K562 (cell line): Measurements from ENCODE around the gene SEC61A2. TPM values are rescaled to one million over a fixed set of nuclear protein-coding genes. Genes with fewer than 3 reads are reported as not detected.

ENCODE experiments used
- ATAC-seq: fragments of 200-7000 bp; cut with Tn5 transposase; 3 replicates; pipeline ENCODE4 v1.9.1; 2020; ENCODE audit warnings: moderate library complexity
- BruUV-seq: library from RNA; stranded (reverse); fragments of 400-500 nt; replicated peaks from 2 replicates; lab custom pipeline; 2021; lab: Mats Ljungman, UMichigan
- CTCF ChIA-PET: fragments of 300-600 bp; formaldehyde crosslinking; extraction: SDS; loops from one replicate; lab custom pipeline; 2021; ENCODE audit warnings: low intra/inter-chr PET ratio; lab: Yijun Ruan, JAX
- POLR2A ChIA-PET: fragments of 300-600, 350-650 bp; sonication (Branson Sonifier 250); formaldehyde crosslinking; extraction: SDS; loops from one replicate; lab custom pipeline; 2021; ENCODE audit warnings: antibody characterized with exemption, inconsistent platforms; lab: Yijun Ruan, JAX
- DNase-seq, 4 experiments: peaks; one replicate each; pipeline versions ENCODE4 v3.0.0 to v3.0.0-alpha.2; 2011 to 2018; ENCODE audit warnings: low spot score in 3 of 4, mixed read lengths in 3 of 4; ENCODE audit errors: extremely low read depth in 1 of 4
- FAIRE-seq: peaks from 2 replicates; lab custom pipeline; 2011; peaks lifted over from hg19 to GRCh38; lab: Jason Lieb, UNC
- H2AFZ ChIP-seq: 2 replicates; pipeline ENCODE4 v1.6.0; 2011; ENCODE audit warnings: low read depth, low read length, control low read depth, inconsistent platforms
- H3K27ac ChIP-seq: fragments of 200-600 bp; 3 replicates; pipeline ENCODE4 v1.8.0; 2011; ENCODE audit warnings: low read depth, mild to moderate bottlenecking, control low read depth, inconsistent platforms, low read length, moderate library complexity, mixed read lengths; ENCODE audit errors: extremely low read depth
- H3K27me3 ChIP-seq, 2 experiments: fragments of 300-600 bp in 1 of 2; 2 replicates in 1 of 2; 3 replicates in 1 of 2; pipeline versions ENCODE4 v1.6.0 to v1.8.0; 2011; ENCODE audit warnings: inconsistent platforms in 2 of 2, low read length in 2 of 2, mild to moderate bottlenecking in 1 of 2, mixed read lengths in 1 of 2, moderate library complexity in 1 of 2; ENCODE audit not compliant: control insufficient read depth in 2 of 2, insufficient read depth in 2 of 2
- H3K36me3 ChIP-seq: fragments of 300-600 bp; 3 replicates; pipeline ENCODE4 v1.8.0; 2011; ENCODE audit warnings: mild to moderate bottlenecking, low read length, inconsistent platforms; ENCODE audit not compliant: control insufficient read depth, insufficient read depth
- H3K4me1 ChIP-seq, 2 experiments: fragments of 200-600 bp in 1 of 2; replicated peaks in 1 of 2; 2 replicates in 1 of 2; 3 replicates in 1 of 2; pipeline versions ENCODE4 v1.5.1 to v1.8.0; 2011; ENCODE audit warnings: inconsistent platforms in 2 of 2, low read length in 2 of 2, mild to moderate bottlenecking in 1 of 2, mixed read lengths in 1 of 2, moderate library complexity in 1 of 2; ENCODE audit not compliant: control insufficient read depth in 2 of 2, insufficient read depth in 2 of 2
- H3K4me2 ChIP-seq: 2 replicates; pipeline ENCODE4 v1.6.1; 2011; ENCODE audit warnings: low read length, control low read depth, inconsistent platforms, mixed read lengths; ENCODE audit not compliant: insufficient read depth
- H3K4me3 ChIP-seq: fragments of 200-600 bp; sonication (generic), shearing (Covaris generic); 2 replicates; pipeline ENCODE4 v1.5.1; 2016; ENCODE audit warnings: control low read depth, inconsistent platforms
- H3K79me2 ChIP-seq: fragments of 200-600 bp; 3 replicates; pipeline ENCODE4 v1.8.0; 2011; ENCODE audit warnings: low read length, inconsistent platforms; ENCODE audit not compliant: control insufficient read depth, insufficient read depth
- H3K9ac ChIP-seq, 2 experiments: 2 replicates each; pipeline versions ENCODE4 v1.6.0 to v1.6.1; 2011; ENCODE audit warnings: low read depth in 2 of 2, low read length in 2 of 2, control low read depth in 1 of 2, inconsistent platforms in 1 of 2, mild to moderate bottlenecking in 1 of 2, mixed read lengths in 1 of 2; ENCODE audit not compliant: insufficient read depth in 1 of 2
- H3K9me1 ChIP-seq: one replicate; pipeline ENCODE4 v1.6.0; 2011; ENCODE audit warnings: inconsistent platforms, mild to moderate bottlenecking, low read length, moderate library complexity; ENCODE audit not compliant: control insufficient read depth, insufficient read depth
- H3K9me3 ChIP-seq: replicated peaks from 2 replicates; pipeline ENCODE4 v1.5.1; 2011; ENCODE audit warnings: low read depth, low read length, inconsistent platforms; ENCODE audit not compliant: control insufficient read depth, insufficient read depth
- H4K20me1 ChIP-seq: replicated peaks from 2 replicates; pipeline ENCODE4 v1.6.1; 2011; ENCODE audit warnings: low read length, inconsistent platforms, mixed read lengths; ENCODE audit not compliant: control insufficient read depth, insufficient read depth
- CHD1 ChIP-seq: fragments of 200-600 bp; sonication (generic); IDR thresholded peaks from one replicate; pipeline ENCODE4 v1.6.1; 2012; ENCODE audit warnings: mild to moderate bottlenecking, moderate library complexity, low read length, inconsistent platforms
- KAT7 ChIP-seq: sonication (generic); formaldehyde crosslinking; IDR thresholded peaks from 2 replicates; pipeline ENCODE4 v1.8.0; 2022; ENCODE audit warnings: missing genetic modification reagents, mild to moderate bottlenecking, borderline replicate concordance
- NCOR1 ChIP-seq: fragments of 450-650 bp; IDR thresholded peaks from 2 replicates; pipeline ENCODE4 v1.6.1; 2016; ENCODE audit warnings: mild to moderate bottlenecking, moderate library complexity
- PHB ChIP-seq: fragments of 250-450 bp; sonication (Bioruptor Pico); IDR thresholded peaks from 2 replicates; pipeline ENCODE4 v1.5.0; 2021
- SREBF1 ChIP-seq: fragments of 150-350 bp; IDR thresholded peaks from 2 replicates; pipeline ENCODE4 v1.6.1; 2014; ENCODE audit warnings: antibody characterized with exemption, low read depth, low read length, borderline replicate concordance
- ZNF445 ChIP-seq: fragments of 250-450 bp; sonication (Bioruptor Pico); IDR thresholded peaks from 2 replicates; pipeline ENCODE4 v1.4.0; 2020; ENCODE audit warnings: low read depth, mild to moderate bottlenecking, moderate library complexity
- WGBS: fragments of 100-300 bp; shearing (Covaris generic); methylation state at CpG from one replicate; pipeline ENCODE4 v1.1.6; 2016; ENCODE audit warnings: low coverage, mixed read lengths; ENCODE audit not compliant: insufficient coverage; ENCODE audit errors: missing lambda C conversion rate; 5-methylcytosine and 5-hydroxymethylcytosine counted together
- in situ Hi-C: fragments of 300-500 bp; cut with MboI; formaldehyde crosslinking; loops from 4 replicates; pipeline ENCODE4 v1.15.0; 2018; ENCODE audit warnings: inconsistent platforms, mixed read lengths
- intact Hi-C: fragments of 100-400 bp; cut with micrococcal nuclease; formaldehyde crosslinking; loops from 2 replicates; pipeline ENCODE4 v1.14.2; 2022
- polyA plus RNA-seq, 8 experiments: library from polyadenylated mRNA; depleted of rRNA in 4 of 8; stranded (reverse) in 5 of 8; unstranded in 3 of 8; fragments of >200 nt; fragmentation: Nextera tagmentation in 2 of 8; fragmentation: Illumina TruSeq in 1 of 8; extraction: Ambion mirVana in 2 of 8; extraction: Trizol in 1 of 8; gene quantifications; 2 replicates each; pipeline versions ENCODE4 v1.2.1 to v1.2.3, GENCODE V29; 2011 to 2014; ENCODE audit warnings: inconsistent platforms in 1 of 8, missing spikeins in 1 of 8
- total RNA-seq, 7 experiments: library from RNA; depleted of rRNA in 6 of 7; stranded (reverse); fragments of >200 nt in 6 of 7; fragmentation: Illumina TruSeq in 2 of 7; extraction: Trizol in 2 of 7; gene quantifications; 2 replicates each; pipeline versions ENCODE4 v1.2.1 to v1.2.3, GENCODE V29; 2011 to 2021; ENCODE audit warnings: low replicate concordance in 1 of 7
- TF ChIP-seq, protein P1 (sequence below): fragments of 450-650 bp; formaldehyde crosslinking; IDR thresholded peaks from 2 replicates; pipeline ENCODE4 v1.4.0; 2020; ENCODE audit warnings: mild to moderate bottlenecking
- TF ChIP-seq, protein P2 (sequence below): sonication (generic); formaldehyde crosslinking; IDR thresholded peaks from 2 replicates; pipeline ENCODE4 v1.9.0; 2022; ENCODE audit warnings: mild to moderate bottlenecking, missing genetic modification reagents
- TF ChIP-seq, protein P3 (sequence below), 2 experiments: IDR thresholded peaks in 1 of 2; conservative IDR thresholded peaks in 1 of 2; 2 replicates each; pipeline ENCODE4 v1.6.1; 2016; ENCODE audit warnings: low read depth in 2 of 2, mild to moderate bottlenecking in 1 of 2, missing compliant biosample characterization in 1 of 2, missing genetic modification characterization in 1 of 2, moderate library complexity in 1 of 2

SEC61A2 gene
- total and polyA plus RNA-seq, 9 of the 15 experiments (the other 6 are each of a cell fraction or from before 2014, with no cell fraction given), result 1.2 to 9.7 (median 3.9) TPM

DNA sequence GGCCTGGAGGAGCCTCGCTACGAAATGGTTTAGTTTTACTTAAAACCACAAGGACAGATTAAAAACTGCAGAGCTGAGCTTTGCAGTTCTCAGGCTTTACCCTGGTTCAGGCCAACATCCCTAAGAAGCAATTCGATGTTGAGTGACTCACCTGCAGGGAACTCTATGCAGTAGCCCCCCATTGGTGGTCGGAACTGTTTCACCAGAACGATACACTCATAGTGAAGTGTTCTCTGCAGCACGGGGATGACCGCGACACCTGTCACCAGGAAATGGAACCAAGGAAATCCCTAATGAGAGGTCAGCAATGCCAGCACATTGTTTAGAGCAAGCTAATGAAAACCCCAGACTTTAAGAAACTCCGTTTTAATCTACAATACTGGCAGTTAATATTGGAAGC, 48.2 kb downstream of the SEC61A2 start:
- H3K4me1 ChIP-seq, result no peaks in the 10 kb centered on the region
- no peak overlapping the region for H3K4me3 ChIP-seq
- H3K9ac ChIP-seq, result no peak overlapping the region
- POLR2A ChIA-PET, result interaction anchor here (0.6 kb wide), 1 partner anchor 12 kb away, joined by 3 read pairs; no protein-coding TSS in a partner anchor
- H3K36me3 ChIP-seq, result peaks cover 80% of the 10 kb centered on the region; the same call in 2 of the 3 replicates
- intact Hi-C loops (no loop called here), in situ Hi-C loops (no loop called here)
- no peak for ATAC-seq
- no peaks in the 10 kb centered on the region for H3K9me3 ChIP-seq
- H3K79me2 ChIP-seq, result no peaks in the 10 kb centered on the region
- CTCF ChIA-PET, result no interaction called here
- BruUV-seq, result no TSS peak
- FAIRE-seq, result no peak
- H3K4me2 ChIP-seq, result no peak overlapping the region
- no peaks in the 10 kb centered on the region for H4K20me1 ChIP-seq
- no peak overlapping the region for H3K27ac ChIP-seq
- no peaks in the 10 kb centered on the region for H3K9me1 ChIP-seq
- no peaks in the 10 kb centered on the region for H3K27me3 ChIP-seq
- no peak overlapping the region for H2AFZ ChIP-seq
- 94% methylated on average over 9 of the region's 9 CpGs for WGBS
- no peak for DNase-seq
- TF ChIP-seq, protein P1, sequence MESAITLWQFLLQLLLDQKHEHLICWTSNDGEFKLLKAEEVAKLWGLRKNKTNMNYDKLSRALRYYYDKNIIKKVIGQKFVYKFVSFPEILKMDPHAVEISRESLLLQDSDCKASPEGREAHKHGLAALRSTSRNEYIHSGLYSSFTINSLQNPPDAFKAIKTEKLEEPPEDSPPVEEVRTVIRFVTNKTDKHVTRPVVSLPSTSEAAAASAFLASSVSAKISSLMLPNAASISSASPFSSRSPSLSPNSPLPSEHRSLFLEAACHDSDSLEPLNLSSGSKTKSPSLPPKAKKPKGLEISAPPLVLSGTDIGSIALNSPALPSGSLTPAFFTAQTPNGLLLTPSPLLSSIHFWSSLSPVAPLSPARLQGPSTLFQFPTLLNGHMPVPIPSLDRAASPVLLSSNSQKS (CRISPR knock-in tag), result no peak
- TF ChIP-seq, protein P2, sequence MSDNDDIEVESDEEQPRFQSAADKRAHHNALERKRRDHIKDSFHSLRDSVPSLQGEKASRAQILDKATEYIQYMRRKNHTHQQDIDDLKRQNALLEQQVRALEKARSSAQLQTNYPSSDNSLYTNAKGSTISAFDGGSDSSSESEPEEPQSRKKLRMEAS, result no peak
- TF ChIP-seq PHB (CRISPR knock-in tag) (no peak), ZNF445 (no peak), KAT7 (no peak), NCOR1 (no peak), CHD1 (no peak), SREBF1 (no peak)
- TF ChIP-seq, protein P3, sequence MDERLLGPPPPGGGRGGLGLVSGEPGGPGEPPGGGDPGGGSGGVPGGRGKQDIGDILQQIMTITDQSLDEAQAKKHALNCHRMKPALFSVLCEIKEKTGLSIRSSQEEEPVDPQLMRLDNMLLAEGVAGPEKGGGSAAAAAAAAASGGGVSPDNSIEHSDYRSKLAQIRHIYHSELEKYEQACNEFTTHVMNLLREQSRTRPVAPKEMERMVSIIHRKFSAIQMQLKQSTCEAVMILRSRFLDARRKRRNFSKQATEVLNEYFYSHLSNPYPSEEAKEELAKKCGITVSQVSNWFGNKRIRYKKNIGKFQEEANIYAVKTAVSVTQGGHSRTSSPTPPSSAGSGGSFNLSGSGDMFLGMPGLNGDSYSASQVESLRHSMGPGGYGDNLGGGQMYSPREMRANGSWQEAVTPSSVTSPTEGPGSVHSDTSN (CRISPR knock-in tag; IDR thresholded peaks at IDR 0.05; ENCODE audit: low read depth), result no peak
- TF ChIP-seq, protein P3 (tag; conservative IDR thresholded peaks at IDR 0.05; ENCODE audit: low read depth), result no peak
